SJSA1 (cell line): ENCODE measurements around the gene HMGXB4. TPM values are rescaled to one million over a fixed set of nuclear protein-coding genes. Genes with fewer than 3 reads are reported as not detected.
"Not testable (repeated sequence)": the region's sequence is repeated elsewhere in the genome, so short reads cannot be mapped to it uniquely, and the experiment has no call there.

Experiments used
- DNase-seq, 2 experiments: peaks; one replicate each; pipeline ENCODE4 v3.0.0-alpha.2; 2015 to 2020; ENCODE audit warnings: low spot score in 2 of 2, low read depth in 1 of 2
- H3K27ac ChIP-seq: fragments of 250-450 bp; sonication (Bioruptor Pico); 2 replicates; pipeline ENCODE4 v1.5.1; 2020; ENCODE audit warnings: mild to moderate bottlenecking, moderate library complexity
- H3K27me3 ChIP-seq: fragments of 250-450 bp; sonication (Bioruptor Pico); replicated peaks from 2 replicates; pipeline ENCODE4 v1.5.1; 2020; ENCODE audit warnings: mild to moderate bottlenecking, moderate library complexity
- H3K36me3 ChIP-seq: fragments of 250-450 bp; sonication (Bioruptor Pico); 2 replicates; pipeline ENCODE4 v1.5.1; 2020; ENCODE audit warnings: mild to moderate bottlenecking
- H3K4me1 ChIP-seq: fragments of 250-450 bp; sonication (Bioruptor Pico); replicated peaks from 2 replicates; pipeline ENCODE4 v1.6.1; 2021; ENCODE audit warnings: mild to moderate bottlenecking
- H3K4me3 ChIP-seq: fragments of 250-450 bp; sonication (Bioruptor Pico); 2 replicates; pipeline ENCODE4 v1.5.1; 2020; ENCODE audit warnings: mild to moderate bottlenecking
- H3K9me3 ChIP-seq: fragments of 250-450 bp; sonication (Bioruptor Pico); replicated peaks from 2 replicates; pipeline ENCODE4 v1.5.1; 2020; ENCODE audit warnings: mild to moderate bottlenecking
- total RNA-seq: library from RNA; depleted of rRNA; stranded (reverse); fragments of >200 nt; shearing (Covaris generic); gene quantifications from 2 replicates; pipeline ENCODE4 v1.2.3, GENCODE V29; 2014

Gene HMGXB4
- total RNA-seq, 1 experiment from 2014 or later = 24.2 TPM

GRCh38 chr22:35230417-35230816 is 26.9 kb upstream of the HMGXB4 start:
- H3K9me3 ChIP-seq = no peaks in the 10 kb centered on the region
- H3K36me3 ChIP-seq = no peaks in the 10 kb centered on the region
- H3K4me1 ChIP-seq = no peaks in the 10 kb centered on the region
- no peak for DNase-seq
- no peak overlapping the region for H3K27ac ChIP-seq
- peaks cover 6% of the 10 kb centered on the region; the same call in 1 of the 2 replicates for H3K27me3 ChIP-seq
- H3K4me3 ChIP-seq = peak overlapping the region; percentile 18

GRCh38 chr22:35230839-35231584 is 26.3 kb upstream of the HMGXB4 start:
- peaks cover 10% of the 10 kb centered on the region; the same call in 1 of the 2 replicates for H3K27me3 ChIP-seq
- peak overlapping the region; percentile 18 for H3K4me3 ChIP-seq
- H3K36me3 ChIP-seq = no peaks in the 10 kb centered on the region
- peak in 1 of 2 experiments; percentile 34 for DNase-seq
- no peaks in the 10 kb centered on the region for H3K4me1 ChIP-seq
- H3K27ac ChIP-seq = no peak overlapping the region
- no peaks in the 10 kb centered on the region for H3K9me3 ChIP-seq

- no peak overlapping the region for H3K4me3 ChIP-seq
- no peak overlapping the region for H3K27ac ChIP-seq
- H3K4me1 ChIP-seq = no peaks in the 10 kb centered on the region
- DNase-seq = peak; percentile 39 to 57
- peaks cover 11% of the 10 kb centered on the region for H3K27me3 ChIP-seq
- no peaks in the 10 kb centered on the region for H3K9me3 ChIP-seq
- H3K36me3 ChIP-seq = no peaks in the 10 kb centered on the region
These were observed 25.7 kb upstream of the HMGXB4 start for GRCh38 chr22:35231585-35232084.

- not testable (repeated sequence) for H3K9me3 ChIP-seq, DNase-seq, H3K4me1 ChIP-seq, H3K27ac ChIP-seq, H3K36me3 ChIP-seq, H3K4me3 ChIP-seq
- H3K27me3 ChIP-seq = peaks cover 15% of the 10 kb centered on the region
These were observed 18.5 kb upstream of the HMGXB4 start for GRCh38 chr22:35238749-35239148.

GRCh38 chr22:35244507-35244906 is 12.8 kb upstream of the HMGXB4 start:
- not testable (repeated sequence) for H3K36me3 ChIP-seq, H3K4me3 ChIP-seq, DNase-seq, H3K9me3 ChIP-seq, H3K4me1 ChIP-seq, H3K27me3 ChIP-seq, H3K27ac ChIP-seq

GRCh38 chr22:35250156-35250555 is 7.1 kb upstream of the HMGXB4 start:
- DNase-seq = no peak
- no peaks in the 10 kb centered on the region for H3K9me3 ChIP-seq
- no peaks in the 10 kb centered on the region for H3K36me3 ChIP-seq
- H3K27ac ChIP-seq = no peak overlapping the region
- H3K4me1 ChIP-seq = no peaks in the 10 kb centered on the region
- no peaks in the 10 kb centered on the region for H3K27me3 ChIP-seq
- H3K4me3 ChIP-seq = no peak overlapping the region

- no peak overlapping the region for H3K4me3 ChIP-seq
- DNase-seq = no peak
- no peak overlapping the region for H3K27ac ChIP-seq
- peaks cover 11% of the 10 kb centered on the region for H3K36me3 ChIP-seq
- peaks cover 7% of the 10 kb centered on the region for H3K4me1 ChIP-seq
- H3K27me3 ChIP-seq = no peaks in the 10 kb centered on the region
- no peaks in the 10 kb centered on the region for H3K9me3 ChIP-seq
These were observed 3.3 kb upstream of the HMGXB4 start for GRCh38 chr22:35253946-35254345.

GRCh38 chr22:35257002-35257320 is 332 bp upstream of the HMGXB4 start:
- no peak for DNase-seq
- H3K27ac ChIP-seq = peak overlapping the region; percentile 99
- peaks cover 7% of the 10 kb centered on the region for H3K4me1 ChIP-seq
- no peaks in the 10 kb centered on the region for H3K9me3 ChIP-seq
- H3K36me3 ChIP-seq = peaks cover 33% of the 10 kb centered on the region
- H3K27me3 ChIP-seq = no peaks in the 10 kb centered on the region
- H3K4me3 ChIP-seq = peak overlapping the region; percentile 93

- Histone ChIP-seq H3K9me3 (no peaks in the 10 kb centered on the region), H3K27ac (peak overlapping the region; percentile 99), H3K4me1 (peaks cover 7% of the 10 kb centered on the region), H3K4me3 (peak overlapping the region; percentile 93), H3K36me3 (peaks cover 48% of the 10 kb centered on the region), H3K27me3 (no peaks in the 10 kb centered on the region)
- no peak for DNase-seq
These were observed 1.1 kb downstream of the HMGXB4 start for GRCh38 chr22:35258191-35258988.

GRCh38 chr22:35264986-35265385 is 7.7 kb downstream of the HMGXB4 start:
- Histone ChIP-seq H3K27me3 (no peaks in the 10 kb centered on the region), H3K36me3 (peaks cover 89% of the 10 kb centered on the region), H3K4me3 (no peak overlapping the region), H3K27ac (no peak overlapping the region), H3K9me3 (no peaks in the 10 kb centered on the region; the same call in 1 of the 2 replicates), H3K4me1 (no peaks in the 10 kb centered on the region)
- DNase-seq = no peak

- Histone ChIP-seq H3K4me1 (no peaks in the 10 kb centered on the region), H3K27ac (no peak overlapping the region), H3K9me3 (no peaks in the 10 kb centered on the region; the same call in 1 of the 2 replicates), H3K36me3 (peaks cover 92% of the 10 kb centered on the region), H3K27me3 (no peaks in the 10 kb centered on the region), H3K4me3 (no peak overlapping the region)
- no peak for DNase-seq
These were observed 9.0 kb downstream of the HMGXB4 start for GRCh38 chr22:35266277-35266676.

- H3K36me3 ChIP-seq = peaks cover 94% of the 10 kb centered on the region
- DNase-seq = no peak
- H3K4me3 ChIP-seq = no peak overlapping the region
- no peaks in the 10 kb centered on the region for H3K4me1 ChIP-seq
- no peak overlapping the region for H3K27ac ChIP-seq
- no peaks in the 10 kb centered on the region for H3K27me3 ChIP-seq
- no peaks in the 10 kb centered on the region; the same call in 1 of the 2 replicates for H3K9me3 ChIP-seq
These were observed 12.3 kb downstream of the HMGXB4 start for GRCh38 chr22:35269630-35270029.

- H3K4me3 ChIP-seq = no peak overlapping the region
- H3K36me3 ChIP-seq = peaks cover 84% of the 10 kb centered on the region
- no peak overlapping the region for H3K27ac ChIP-seq
- no peaks in the 10 kb centered on the region for H3K9me3 ChIP-seq
- H3K4me1 ChIP-seq = no peaks in the 10 kb centered on the region
- DNase-seq = no peak
- no peaks in the 10 kb centered on the region for H3K27me3 ChIP-seq
These were observed 17.0 kb downstream of the HMGXB4 start for GRCh38 chr22:35274154-35274871.
